Endodermal cell (in vitro differentiated cells): ENCODE results near the gene AGAP2. TPM values are rescaled to one million over a fixed set of nuclear protein-coding genes. Genes with fewer than 3 reads are reported as not detected.

Experiments
- DNase-seq: peaks from one replicate; pipeline ENCODE4 v3.0.0-alpha.2; 2017
- H3K27ac ChIP-seq: 2 replicates; pipeline ENCODE4 v1.5.1; 2013; ENCODE audit warnings: mild to moderate bottlenecking, low read depth, low read length, moderate library complexity
- H3K27me3 ChIP-seq: 2 replicates; pipeline ENCODE4 v1.6.1; 2013; ENCODE audit warnings: mild to moderate bottlenecking, low read length, moderate library complexity; ENCODE audit not compliant: insufficient read depth, control insufficient read depth, poor library complexity, severe bottlenecking
- H3K36me3 ChIP-seq: 2 replicates; pipeline ENCODE4 v1.7.0; 2013; ENCODE audit warnings: mild to moderate bottlenecking, low read length, moderate library complexity; ENCODE audit not compliant: control insufficient read depth, insufficient read depth
- H3K4me1 ChIP-seq: one replicate; pipeline ENCODE4 v1.7.0; 2013; ENCODE audit warnings: low read length; ENCODE audit not compliant: control insufficient read depth, insufficient read depth
- H3K4me3 ChIP-seq: 2 replicates; pipeline ENCODE4 v1.5.1; 2013; ENCODE audit warnings: mild to moderate bottlenecking, low read length, moderate library complexity
- H3K9ac ChIP-seq: 2 replicates; pipeline ENCODE4 v1.6.1; 2013; ENCODE audit warnings: mild to moderate bottlenecking, low read length, moderate library complexity; ENCODE audit not compliant: poor library complexity, severe bottlenecking; ENCODE audit errors: extremely low read depth
- H3K9me3 ChIP-seq: 2 replicates; pipeline ENCODE4 v1.6.1; 2013; ENCODE audit warnings: mild to moderate bottlenecking, low read length, moderate library complexity; ENCODE audit not compliant: control insufficient read depth
- H3K27ac Mint-ChIP-seq: 2 replicates; pipeline ENCODE4 v1.8.0; 2020; ENCODE audit warnings: mixed read lengths
- H3K27me3 Mint-ChIP-seq: 2 replicates; pipeline ENCODE4 v1.8.0; 2021; ENCODE audit warnings: mild to moderate bottlenecking, mixed read lengths; ENCODE audit not compliant: insufficient read depth
- H3K36me3 Mint-ChIP-seq: 2 replicates; pipeline ENCODE4 v1.8.0; 2020; ENCODE audit warnings: low read depth, mixed read lengths
- H3K4me1 Mint-ChIP-seq: 2 replicates; pipeline ENCODE4 v1.8.0; 2020; ENCODE audit warnings: mixed read lengths
- H3K4me3 Mint-ChIP-seq: 2 replicates; pipeline ENCODE4 v1.8.0; 2020; ENCODE audit warnings: mild to moderate bottlenecking, moderate library complexity, mixed read lengths
- H3K9me3 Mint-ChIP-seq: 2 replicates; pipeline ENCODE4 v1.8.0; 2020; ENCODE audit warnings: mild to moderate bottlenecking, mixed read lengths
- CTCF ChIP-seq: fragments of 200-600 bp; sonication (generic); conservative IDR thresholded peaks from 2 replicates; pipeline ENCODE4 v1.5.0; 2021; ENCODE audit warnings: antibody characterized with exemption, mild to moderate bottlenecking
- WGBS, 2 experiments: methylation state at CpG; one replicate each; pipeline versions ENCODE4 v1.1.5 to v1.1.7; 2013; ENCODE audit warnings: missing lambda C conversion rate in 2 of 2, mixed read lengths in 1 of 2; ENCODE audit not compliant: insufficient coverage in 1 of 2, insufficient read length in 1 of 2; 5-methylcytosine and 5-hydroxymethylcytosine counted together
- total RNA-seq, 2 donors: library from RNA; stranded (reverse); fragmentation: NEBNext Ultra II Directional in 1 of 2; extraction: Animal tissue kit (Norgen Biotek cat#: 25700) in 1 of 2; gene quantifications; 2 replicates in 1 of 2; 3 replicates in 1 of 2; pipeline ENCODE4 v1.2.1, GENCODE V29; 2021

The AGAP2 gene
- total RNA-seq, 2 donors from 2014 or later: 0.44 TPM; not detected in 1

- Histone ChIP-seq H3K36me3 (peaks cover 6% of the 10 kb centered on the region), H3K27me3 (peaks cover 81% of the 10 kb centered on the region), H3K4me1 (peaks cover 6% of the 10 kb centered on the region), H3K4me3 (no peak overlapping the region), H3K27ac (no peak overlapping the region), H3K9ac (no peak overlapping the region), H3K9me3 (no peaks in the 10 kb centered on the region)
- Mint-ChIP-seq H3K27me3 (peaks cover 90% of the 10 kb centered on the region), H3K9me3 (no peaks in the 10 kb centered on the region), H3K4me3 (no peak overlapping the region), H3K27ac (no peak overlapping the region), H3K36me3 (peaks cover 8% of the 10 kb centered on the region), H3K4me1 (peaks cover 13% of the 10 kb centered on the region)
- no peak for TF ChIP-seq CTCF
- no peak for DNase-seq
- 86 to 92% methylated on average over 2 of the region's 2 CpGs for WGBS, 2 experiments
Observed at GRCh38 chr12:57762463-57762862, 23.9 kb upstream of the AGAP2 start.

- no peak for DNase-seq
- Histone ChIP-seq H3K9me3 (no peaks in the 10 kb centered on the region), H3K36me3 (peaks cover 7% of the 10 kb centered on the region), H3K4me3 (no peak overlapping the region), H3K9ac (no peak overlapping the region), H3K4me1 (peaks cover 4% of the 10 kb centered on the region), H3K27ac (no peak overlapping the region), H3K27me3 (peaks cover 83% of the 10 kb centered on the region)
- H3K9me3 Mint-ChIP-seq: no peaks in the 10 kb centered on the region
- 83 to 88% methylated on average over 3 to 4 of the region's 4 CpGs for WGBS, 2 experiments
- H3K27ac Mint-ChIP-seq: no peak overlapping the region
- H3K27me3 Mint-ChIP-seq: peaks cover 89% of the 10 kb centered on the region
- no peak overlapping the region for H3K4me3 Mint-ChIP-seq
- TF ChIP-seq CTCF: no peak
- H3K36me3 Mint-ChIP-seq: peaks cover 12% of the 10 kb centered on the region
- peaks cover 10% of the 10 kb centered on the region for H3K4me1 Mint-ChIP-seq
Observed at GRCh38 chr12:57761391-57761998, 23.0 kb upstream of the AGAP2 start.

- DNase-seq: peak; percentile 92
- H3K9ac ChIP-seq: no peak overlapping the region
- H3K9me3 ChIP-seq: no peaks in the 10 kb centered on the region
- H3K27ac Mint-ChIP-seq: no peak overlapping the region
- H3K4me3 ChIP-seq: no peak overlapping the region
- peaks cover 87% of the 10 kb centered on the region for H3K27me3 Mint-ChIP-seq
- peaks cover 7% of the 10 kb centered on the region for H3K36me3 ChIP-seq
- no peaks in the 10 kb centered on the region for H3K4me1 ChIP-seq
- H3K9me3 Mint-ChIP-seq: no peaks in the 10 kb centered on the region
- no peak for TF ChIP-seq CTCF
- no peak overlapping the region for H3K4me3 Mint-ChIP-seq
- peaks cover 81% of the 10 kb centered on the region for H3K27me3 ChIP-seq
- peaks cover 10% of the 10 kb centered on the region for H3K4me1 Mint-ChIP-seq
- H3K36me3 Mint-ChIP-seq: peaks cover 12% of the 10 kb centered on the region
- H3K27ac ChIP-seq: no peak overlapping the region
- 69 to 88% methylated on average over 1 to 3 of the region's 3 CpGs for WGBS, 2 experiments
Observed at GRCh38 chr12:57760347-57760982, 21.9 kb upstream of the AGAP2 start.
